Suprapubic skin (tissue), 4 donors: ENCODE data around the gene MTMR3. TPM values are rescaled to one million over a fixed set of nuclear protein-coding genes. Genes with fewer than 3 reads are reported as not detected.

Experiments used
- DNase-seq, 2 donors: peaks; one replicate each; pipeline ENCODE4 v3.0.0-alpha.2; 2019; ENCODE audit warnings: low spot score in 2 of 2
- H3K27ac ChIP-seq: fragments of 200-600 bp; sonication (generic); one replicate; pipeline ENCODE4 v1.5.1; 2019
- H3K27me3 ChIP-seq: fragments of 200-600 bp; sonication (generic); one replicate; pipeline ENCODE4 v1.5.1; 2019
- H3K36me3 ChIP-seq: fragments of 200-600 bp; sonication (generic); one replicate; pipeline ENCODE4 v1.5.1; 2019
- H3K4me1 ChIP-seq: fragments of 200-600 bp; sonication (generic); one replicate; pipeline ENCODE4 v1.5.1; 2019
- H3K4me3 ChIP-seq: fragments of 200-600 bp; sonication (generic); one replicate; pipeline ENCODE4 v1.5.1; 2019; ENCODE audit warnings: mild to moderate bottlenecking
- H3K9me3 ChIP-seq: fragments of 200-600 bp; sonication (generic); one replicate; pipeline ENCODE4 v1.5.1; 2019
- CTCF ChIP-seq, 2 donors: fragments of 200-600 bp in 1 of 2; fragments of 450-650 bp in 1 of 2; sonication (generic) in 1 of 2; IDR thresholded peaks; one replicate each; pipeline ENCODE4 v1.5.1; 2016 to 2019; ENCODE audit warnings: antibody characterized with exemption in 2 of 2, mild to moderate bottlenecking in 1 of 2, moderate library complexity in 1 of 2
- EP300 ChIP-seq: sonication (generic); formaldehyde crosslinking; IDR thresholded peaks from one replicate; pipeline ENCODE4 v1.6.1; 2017; ENCODE audit warnings: antibody characterized with exemption
- POLR2A ChIP-seq, 2 donors: fragments of 450-650 bp; IDR thresholded peaks; one replicate each; pipeline ENCODE4 v1.6.1; 2017; ENCODE audit warnings: antibody characterized with exemption in 2 of 2, mild to moderate bottlenecking in 2 of 2, moderate library complexity in 2 of 2
- POLR2AphosphoS5 ChIP-seq, 3 donors: sonication (generic); formaldehyde crosslinking; IDR thresholded peaks; one replicate each; pipeline ENCODE4 v1.6.1; 2017; ENCODE audit warnings: antibody characterized with exemption in 3 of 3
- WGBS: methylation state at CpG from one replicate; pipeline ENCODE4 v1.1.5; 2018; 5-methylcytosine and 5-hydroxymethylcytosine counted together
- total RNA-seq, 4 donors: library from RNA; depleted of rRNA; stranded (reverse); fragments of >200 nt; gene quantifications; one replicate each; pipeline ENCODE4 v1.1.0, GENCODE V29; 2016

The MTMR3 gene
- total RNA-seq, 4 donors from 2014 or later = 57.8 to 136 (median 66.0) TPM

GRCh38 chr22:29914165-29914564 lies 31.2 kb downstream of the MTMR3 start:
- 33% methylated on average over 1 of the region's 1 CpG for WGBS
- peak overlapping the region; percentile 20 for H3K27ac ChIP-seq
- no peak overlapping the region for H3K4me3 ChIP-seq
- TF ChIP-seq CTCF (IDR thresholded peaks at IDR 0.05) (no peak), EP300 (no peak), POLR2AphosphoS5 (IDR thresholded peaks at IDR 0.05) (no peak), POLR2A (IDR thresholded peaks at IDR 0.05) (no peak)
- H3K27me3 ChIP-seq = no peaks in the 10 kb centered on the region
- H3K4me1 ChIP-seq = peaks cover 45% of the 10 kb centered on the region
- no peaks in the 10 kb centered on the region for H3K9me3 ChIP-seq
- no peaks in the 10 kb centered on the region for H3K36me3 ChIP-seq
- DNase-seq = no peak

- H3K4me3 ChIP-seq = no peak overlapping the region
- no peak overlapping the region for H3K27ac ChIP-seq
- no peak for DNase-seq
- H3K36me3 ChIP-seq = no peaks in the 10 kb centered on the region
- H3K9me3 ChIP-seq = no peaks in the 10 kb centered on the region
- H3K4me1 ChIP-seq = peaks cover 45% of the 10 kb centered on the region
- TF ChIP-seq CTCF (IDR thresholded peaks at IDR 0.05) = no peak
- TF ChIP-seq POLR2AphosphoS5 (IDR thresholded peaks at IDR 0.05) = no peak
- no peak for TF ChIP-seq POLR2A (IDR thresholded peaks at IDR 0.05)
- no peak for TF ChIP-seq EP300
- WGBS = 92% methylated on average over 4 of the region's 4 CpGs
- H3K27me3 ChIP-seq = no peaks in the 10 kb centered on the region
Observed at GRCh38 chr22:29914991-29915533, 32.1 kb downstream of the MTMR3 start.

GRCh38 chr22:29916007-29916544 lies 33.1 kb downstream of the MTMR3 start:
- Histone ChIP-seq H3K36me3 (no peaks in the 10 kb centered on the region), H3K27me3 (no peaks in the 10 kb centered on the region), H3K4me1 (peaks cover 45% of the 10 kb centered on the region), H3K9me3 (no peaks in the 10 kb centered on the region), H3K27ac (no peak overlapping the region), H3K4me3 (no peak overlapping the region)
- DNase-seq = no peak
- TF ChIP-seq CTCF (IDR thresholded peaks at IDR 0.05) (no peak), EP300 (no peak), POLR2A (IDR thresholded peaks at IDR 0.05) (no peak), POLR2AphosphoS5 (IDR thresholded peaks at IDR 0.05) (no peak)
- 83% methylated on average over 5 of the region's 5 CpGs for WGBS

GRCh38 chr22:29917052-29917902 lies 34.3 kb downstream of the MTMR3 start:
- Histone ChIP-seq H3K4me1 (peaks cover 41% of the 10 kb centered on the region), H3K27me3 (no peaks in the 10 kb centered on the region), H3K36me3 (no peaks in the 10 kb centered on the region), H3K9me3 (no peaks in the 10 kb centered on the region), H3K4me3 (no peak overlapping the region), H3K27ac (peak overlapping the region; percentile 4)
- TF ChIP-seq POLR2AphosphoS5 (IDR thresholded peaks at IDR 0.05) = no peak
- no peak for TF ChIP-seq EP300
- TF ChIP-seq POLR2A (IDR thresholded peaks at IDR 0.05) = no peak
- TF ChIP-seq CTCF (IDR thresholded peaks at IDR 0.05) = no peak
- peak in 1 of 2 donors; percentile 69 for DNase-seq
- 22% methylated on average over 4 of the region's 4 CpGs for WGBS

GRCh38 chr22:29925402-29925801 lies 42.4 kb downstream of the MTMR3 start:
- DNase-seq = no peak
- H3K27me3 ChIP-seq = no peaks in the 10 kb centered on the region
- TF ChIP-seq EP300 (no peak), POLR2A (IDR thresholded peaks at IDR 0.05) (no peak), CTCF (IDR thresholded peaks at IDR 0.05) (no peak), POLR2AphosphoS5 (IDR thresholded peaks at IDR 0.05) (no peak)
- 91% methylated on average over 3 of the region's 3 CpGs for WGBS
- H3K36me3 ChIP-seq = no peaks in the 10 kb centered on the region
- H3K4me1 ChIP-seq = no peaks in the 10 kb centered on the region
- H3K4me3 ChIP-seq = no peak overlapping the region
- no peaks in the 10 kb centered on the region for H3K9me3 ChIP-seq
- no peak overlapping the region for H3K27ac ChIP-seq
